Vagina (tissue), 2 donors: Measurements from ENCODE around the gene PLXNA1.

Experiments
- CTCF ChIP-seq, 3 experiments: fragments of 450-650 bp in 2 of 3; fragments of 200-600 bp in 1 of 3; sonication (generic) in 1 of 3; IDR thresholded peaks; one replicate each; pipeline ENCODE4 v1.5.1; 2017 to 2019; ENCODE audit warnings: antibody characterized with exemption in 3 of 3, mild to moderate bottlenecking in 2 of 3, moderate library complexity in 2 of 3
- POLR2A ChIP-seq, 2 donors: fragments of 450-650 bp; IDR thresholded peaks; one replicate each; pipeline ENCODE4 v1.6.1; 2017; ENCODE audit warnings: antibody characterized with exemption in 2 of 2, mild to moderate bottlenecking in 2 of 2, moderate library complexity in 2 of 2
- POLR2AphosphoS5 ChIP-seq, 2 donors: sonication (generic); formaldehyde crosslinking; IDR thresholded peaks; one replicate each; pipeline ENCODE4 v1.9.0; 2017; ENCODE audit warnings: antibody characterized with exemption in 2 of 2, mild to moderate bottlenecking in 2 of 2, low read depth in 1 of 2; ENCODE audit not compliant: insufficient read depth in 1 of 2

DNA sequence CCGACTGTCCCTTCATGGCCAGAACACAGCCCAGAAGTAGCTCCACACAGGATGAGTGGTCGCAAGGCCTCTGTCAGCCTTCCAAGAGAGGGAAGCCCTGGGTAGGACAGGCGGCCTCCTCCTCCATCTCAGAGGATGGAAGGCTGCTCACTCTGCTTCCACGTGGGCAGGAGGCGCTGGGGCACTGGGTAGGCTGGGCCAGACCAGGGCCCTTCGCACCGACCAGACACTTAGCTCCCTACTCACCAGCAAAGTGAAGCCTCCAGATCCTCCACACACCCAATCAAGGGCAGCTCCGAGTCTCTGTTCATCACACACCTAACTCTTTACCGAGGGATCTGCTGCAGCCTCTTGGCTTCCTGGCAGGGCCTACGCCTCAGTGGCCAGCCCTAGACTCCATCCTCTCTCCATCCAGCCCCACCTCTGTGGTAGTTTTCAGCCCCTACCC is 24.3 kb upstream of the PLXNA1 start:
- TF ChIP-seq POLR2AphosphoS5 (IDR thresholded peaks at IDR 0.05; ENCODE audit: insufficient read depth in 1 of 2, low read depth in 1 of 2) (no peak), CTCF (IDR thresholded peaks at IDR 0.05) (no peak), POLR2A (IDR thresholded peaks at IDR 0.05) (no peak)
